Aorta (tissue), 5 donors: Measurements from ENCODE around the gene CDH3. TPM values are rescaled to one million over a fixed set of nuclear protein-coding genes. Genes with fewer than 3 reads are reported as not detected.

Experiments used
- ATAC-seq: fragments of 200-7000 bp; cut with Tn5 transposase; one replicate; pipeline ENCODE4 v1.9.1; 2022; ENCODE audit warnings: moderate library complexity; ENCODE audit not compliant: low FRiP score
- DNase-seq, 2 donors: peaks; one replicate each; pipeline ENCODE4 v3.0.0-alpha.2; 2020
- H3K27ac ChIP-seq, 2 donors: one replicate each; pipeline ENCODE4 v1.5.1; 2013; ENCODE audit warnings: low read length in 2 of 2, mild to moderate bottlenecking in 2 of 2, moderate library complexity in 2 of 2, control low read depth in 1 of 2, inconsistent platforms in 1 of 2, low read depth in 1 of 2
- H3K27me3 ChIP-seq, 2 donors: one replicate each; pipeline ENCODE4 v1.6.1; 2013; ENCODE audit warnings: control low read depth in 1 of 2, low read length in 1 of 2, mild to moderate bottlenecking in 1 of 2, moderate library complexity in 1 of 2; ENCODE audit not compliant: insufficient read depth in 2 of 2, control insufficient read depth in 1 of 2
- H3K36me3 ChIP-seq, 2 donors: one replicate each; pipeline ENCODE4 v1.6.1; 2013; ENCODE audit warnings: control low read depth in 1 of 2, low read length in 1 of 2, mild to moderate bottlenecking in 1 of 2; ENCODE audit not compliant: insufficient read depth in 2 of 2, control insufficient read depth in 1 of 2
- H3K4me1 ChIP-seq, 2 donors: one replicate each; pipeline ENCODE4 v1.6.1; 2013; ENCODE audit warnings: low read length in 2 of 2, control low read depth in 1 of 2, mild to moderate bottlenecking in 1 of 2, moderate library complexity in 1 of 2; ENCODE audit not compliant: insufficient read depth in 2 of 2, control insufficient read depth in 1 of 2
- H3K4me3 ChIP-seq, 2 donors: one replicate each; pipeline ENCODE4 v1.5.1; 2013; ENCODE audit warnings: low read length in 2 of 2, control low read depth in 1 of 2, mild to moderate bottlenecking in 1 of 2
- H3K9me3 ChIP-seq: one replicate; pipeline ENCODE4 v1.6.1; 2013; ENCODE audit warnings: mild to moderate bottlenecking, low read length; ENCODE audit not compliant: control insufficient read depth
- WGBS, 2 donors: extraction: QIAGEN DNeasy Blood & Tissue Kit; methylation state at CpG; one replicate each; pipeline ENCODE4 v1.1.7; 2013; 5-methylcytosine and 5-hydroxymethylcytosine counted together
- intact Hi-C, 2 donors: fragments of 100-400 bp; cut with DNase I; formaldehyde crosslinking; loops; one replicate each; pipeline versions ENCODE4 v1.14.2 to v1.15.0; 2022
- long read RNA-seq, 2 donors: library from polyadenylated mRNA; unstranded; transcript quantifications; one replicate each; pipeline ENCODE4 v2.0.0, GENCODE V29; 2020 to 2021
- polyA plus RNA-seq, 2 donors: library from polyadenylated mRNA; stranded (reverse); fragments of 200-250 nt; gene quantifications; one replicate each; pipeline ENCODE4 v1.2.3, GENCODE V29; 2013
- total RNA-seq, 2 donors: library from RNA; stranded (reverse); fragmentation: NEBNext Ultra II Directional; extraction: Animal tissue kit (Norgen Biotek cat#: 25700); gene quantifications; one replicate each; pipeline ENCODE4 v1.2.1, GENCODE V29; 2021
- donor health status: healthy with polysubstance abuse.
- donor health status: Bipolar disorder and iron deficiency.
- donor health status: DM: no; HTN: no; CAD: no.
- donor health status: DM: no; HTN: no; CAD: no.
- donor health status: DM: yes; HTN: yes; CAD: no.

CDH3 gene
- under 1 TPM; 0.81 to 0.97 TPM for total RNA-seq
- under 1 TPM in 1 of 2 donors, not detected in 1; 0.25 TPM for polyA plus RNA-seq
- long read RNA-seq, donor 1, full-length matches to known transcripts: 1 of 3 reads
- long read RNA-seq, donor 1, partial matches to known transcripts: 2 of 3 reads
- long read RNA-seq, donor 1, other reads (novel, unspliced or antisense): 0 of 3 reads
- long read RNA-seq, donor 2: 0 reads

DNA sequence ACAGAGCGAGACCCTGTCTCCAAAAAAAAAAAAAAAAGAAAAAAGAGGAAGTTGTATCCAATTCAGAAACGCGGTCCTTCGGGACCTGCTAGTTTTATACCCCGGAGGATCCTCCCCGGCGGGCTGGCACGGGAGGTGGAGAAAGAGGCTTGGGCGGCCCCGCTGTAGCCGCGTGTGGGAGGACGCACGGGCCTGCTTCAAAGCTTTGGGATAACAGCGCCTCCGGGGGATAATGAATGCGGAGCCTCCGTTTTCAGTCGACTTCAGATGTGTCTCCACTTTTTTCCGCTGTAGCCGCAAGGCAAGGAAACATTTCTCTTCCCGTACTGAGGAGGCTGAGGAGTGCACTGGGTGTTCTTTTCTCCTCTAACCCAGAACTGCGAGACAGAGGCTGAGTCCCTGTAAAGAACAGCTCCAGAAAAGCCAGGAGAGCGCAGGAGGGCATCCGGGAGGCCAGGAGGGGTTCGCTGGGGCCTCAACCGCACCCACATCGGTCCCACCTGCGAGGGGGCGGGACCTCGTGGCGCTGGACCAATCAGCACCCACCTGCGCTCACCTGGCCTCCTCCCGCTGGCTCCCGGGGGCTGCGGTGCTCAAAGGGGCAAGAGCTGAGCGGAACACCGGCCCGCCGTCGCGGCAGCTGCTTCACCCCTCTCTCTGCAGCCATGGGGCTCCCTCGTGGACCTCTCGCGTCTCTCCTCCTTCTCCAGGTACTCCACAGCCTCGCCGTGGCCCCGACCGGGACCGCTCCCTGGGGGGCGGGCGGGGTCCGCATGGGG is at the start of gene CDH3:
Gene CDH3, plus strand, starts transcription at position 596 of the 779 bp plus-strand sequence. Its CDS starts 70 bp downstream, at position 666.
- DNase-seq: no peak
- intact Hi-C loops: no loop called here
- peaks cover 0 to 3% of the 10 kb centered on the region in 2 donors for H3K27me3 ChIP-seq
- no peak within 1 kb of the TSS for H3K27ac ChIP-seq
- no peaks in the 10 kb centered on the region for H3K4me1 ChIP-seq
- WGBS, 2 donors: 0 to 1% methylated on average over 50 to 53 of the region's 53 CpGs
- H3K9me3 ChIP-seq: no peaks in the 10 kb centered on the region
- H3K36me3 ChIP-seq: no peaks in the 10 kb centered on the region
- H3K4me3 ChIP-seq: no peak within 1 kb of the TSS
- no peak for ATAC-seq

DNA sequence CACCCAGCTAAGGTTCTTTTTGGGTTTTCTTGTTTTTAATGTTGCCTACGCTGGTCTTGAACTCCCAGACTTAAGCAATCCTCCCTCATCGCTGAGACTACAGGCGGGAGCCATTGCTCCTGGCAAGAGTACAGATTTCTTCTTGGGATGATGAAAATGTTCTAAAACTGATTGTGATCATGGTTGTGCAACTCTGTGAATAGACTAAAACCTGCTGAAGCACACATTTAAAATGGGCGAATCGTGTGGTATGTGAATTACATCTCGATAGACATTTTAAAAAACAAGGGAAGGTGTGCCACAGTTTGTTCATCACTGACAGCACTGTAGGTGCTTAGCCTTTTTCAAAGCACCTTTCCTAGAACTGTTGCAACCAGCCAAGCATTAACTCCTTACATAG is 48.8 kb upstream of the CDH3 start:
- no peaks in the 10 kb centered on the region for H3K36me3 ChIP-seq
- DNase-seq (no peak), ATAC-seq (no peak)
- no peak overlapping the region for H3K27ac ChIP-seq
- no peaks in the 10 kb centered on the region for H3K4me1 ChIP-seq
- 84 to 90% methylated on average over 6 of the region's 6 CpGs for WGBS, 2 donors
- intact Hi-C loops: no loop called here
- no peak overlapping the region for H3K4me3 ChIP-seq
- no peaks in the 10 kb centered on the region for H3K9me3 ChIP-seq
- H3K27me3 ChIP-seq: no peaks in the 10 kb centered on the region

DNA sequence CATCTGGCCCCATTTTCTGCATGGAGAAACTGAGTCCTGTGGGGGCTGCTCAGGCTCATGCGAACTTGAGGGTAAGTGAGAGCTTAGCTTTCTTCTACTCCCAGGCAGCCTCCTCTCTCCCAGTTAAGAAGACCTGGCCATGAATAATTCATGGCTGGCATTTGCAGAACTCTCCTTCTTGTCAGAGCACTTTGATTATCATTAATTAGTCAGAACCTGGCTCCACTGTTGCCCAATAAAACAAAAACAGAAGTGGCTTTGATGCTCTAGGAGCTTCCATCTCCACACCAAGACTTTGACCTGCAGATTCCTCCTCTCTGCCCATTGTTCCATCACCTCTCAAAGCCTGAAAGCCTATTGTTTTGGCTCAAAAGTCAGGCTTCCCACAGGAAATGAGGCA is 45.5 kb upstream of the CDH3 start:
- no peaks in the 10 kb centered on the region for H3K36me3 ChIP-seq
- WGBS, 2 donors: 95 to 97% methylated on average over 1 of the region's 1 CpG
- H3K27me3 ChIP-seq: no peaks in the 10 kb centered on the region
- intact Hi-C loops: no loop called here
- H3K9me3 ChIP-seq: no peaks in the 10 kb centered on the region
- H3K27ac ChIP-seq: no peak overlapping the region
- no peak for ATAC-seq
- H3K4me1 ChIP-seq: no peaks in the 10 kb centered on the region
- H3K4me3 ChIP-seq: no peak overlapping the region
- DNase-seq: no peak

DNA sequence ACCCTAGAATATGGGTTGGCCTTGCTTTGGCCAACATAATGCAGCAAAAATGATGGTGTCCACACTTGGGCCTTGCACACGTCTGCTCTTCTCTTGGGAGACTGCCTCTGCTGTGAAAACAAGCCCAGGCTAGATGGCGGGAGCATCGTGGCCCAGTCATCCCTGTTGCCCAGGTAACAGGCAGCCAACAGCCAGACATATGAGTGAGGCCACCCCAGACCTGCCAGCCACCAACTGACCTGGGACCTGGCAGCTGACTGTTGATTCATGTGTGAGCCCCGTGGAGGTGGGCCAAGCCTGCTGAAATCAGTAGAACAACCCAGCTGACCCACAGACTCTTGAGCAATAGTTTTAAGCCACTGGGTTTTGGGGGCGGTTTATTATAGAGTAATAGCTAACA is 39.4 kb upstream of the CDH3 start:
- H3K36me3 ChIP-seq: no peaks in the 10 kb centered on the region
- no peaks in the 10 kb centered on the region for H3K4me1 ChIP-seq
- H3K9me3 ChIP-seq: no peaks in the 10 kb centered on the region
- H3K27me3 ChIP-seq: no peaks in the 10 kb centered on the region
- intact Hi-C loops: no loop called here
- H3K27ac ChIP-seq: no peak overlapping the region
- no peak overlapping the region for H3K4me3 ChIP-seq
- DNase-seq (no peak), ATAC-seq (no peak)
- WGBS, 2 donors: 49 to 58% methylated on average over 5 of the region's 5 CpGs

DNA sequence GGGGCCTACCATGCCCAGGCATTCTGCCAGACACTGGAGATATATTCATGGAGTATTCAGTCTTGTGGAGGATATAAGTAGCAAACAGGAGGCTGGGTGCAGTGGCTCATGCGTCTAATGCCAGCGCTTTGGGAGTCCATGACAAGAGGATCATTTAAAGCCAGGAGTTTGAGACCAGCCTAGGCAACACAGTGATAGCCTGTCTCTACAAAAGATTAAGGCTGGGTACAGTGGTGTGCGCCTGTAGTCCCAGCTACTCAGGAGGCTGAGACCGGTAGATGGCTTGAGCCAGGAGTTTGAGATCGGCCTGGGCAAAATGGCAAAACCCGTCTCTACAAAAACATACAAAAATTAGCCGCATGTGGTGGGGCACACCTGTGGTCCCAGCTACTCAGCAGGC is 37.7 kb upstream of the CDH3 start:
- Histone ChIP-seq H3K27ac (no peak overlapping the region), H3K9me3 (no peaks in the 10 kb centered on the region), H3K27me3 (no peaks in the 10 kb centered on the region), H3K36me3 (no peaks in the 10 kb centered on the region), H3K4me3 (no peak overlapping the region), H3K4me1 (no peaks in the 10 kb centered on the region)
- ATAC-seq: no peak
- WGBS, 2 donors: 86 to 95% methylated on average over 7 of the region's 7 CpGs
- intact Hi-C loops: no loop called here
- no peak for DNase-seq

DNA sequence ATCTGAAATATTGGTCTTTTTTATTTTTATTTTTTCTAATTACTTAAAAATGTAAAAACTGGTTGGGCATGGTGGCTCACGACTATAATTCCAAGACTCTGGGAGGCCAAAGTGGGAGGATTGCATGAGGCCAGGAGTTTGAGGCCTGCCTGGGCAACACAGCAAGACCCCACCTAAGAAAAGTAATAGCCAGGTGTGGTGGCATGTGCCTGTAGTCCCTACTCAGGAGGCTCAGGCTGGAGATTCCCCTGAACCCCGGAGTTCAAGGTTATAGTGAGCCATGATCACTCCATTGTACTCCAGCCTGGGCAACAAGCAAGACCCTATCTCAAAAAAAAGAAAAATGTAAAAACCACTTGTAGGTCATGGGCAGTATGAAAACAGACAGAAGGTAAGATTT is 36.8 kb upstream of the CDH3 start:
- 84 to 90% methylated on average over 2 of the region's 2 CpGs for WGBS, 2 donors
- no peaks in the 10 kb centered on the region for H3K27me3 ChIP-seq
- ATAC-seq (no peak), DNase-seq (no peak)
- H3K36me3 ChIP-seq: no peaks in the 10 kb centered on the region
- intact Hi-C loops: no loop called here
- no peak overlapping the region for H3K27ac ChIP-seq
- H3K4me1 ChIP-seq: no peaks in the 10 kb centered on the region
- no peak overlapping the region for H3K4me3 ChIP-seq
- H3K9me3 ChIP-seq: no peaks in the 10 kb centered on the region

DNA sequence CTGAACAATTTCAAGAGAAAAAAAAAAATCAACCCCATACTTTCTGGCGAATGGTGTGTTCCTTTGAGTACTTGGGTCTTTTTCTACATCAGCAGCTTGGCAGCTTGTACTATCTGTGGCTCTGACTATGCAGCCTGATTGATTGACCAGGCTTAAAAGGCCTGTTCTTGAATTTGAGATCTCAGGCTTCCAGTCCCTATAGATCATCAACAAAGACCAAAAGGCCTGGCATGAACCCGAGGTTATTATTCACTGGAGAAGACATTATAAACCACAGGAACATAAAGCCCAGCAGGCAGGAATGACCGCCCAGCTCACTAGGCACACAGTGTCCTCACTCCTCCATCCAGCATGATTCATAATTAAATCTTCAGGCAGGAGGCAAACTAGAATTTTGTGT is 32.1 kb upstream of the CDH3 start:
- no peak for ATAC-seq
- intact Hi-C loops: no loop called here
- Histone ChIP-seq H3K4me1 (no peaks in the 10 kb centered on the region), H3K9me3 (peaks cover 7% of the 10 kb centered on the region), H3K36me3 (no peaks in the 10 kb centered on the region), H3K27me3 (no peaks in the 10 kb centered on the region), H3K27ac (no peak overlapping the region), H3K4me3 (no peak overlapping the region)
- DNase-seq: no peak
- 86% methylated on average over 3 of the region's 3 CpGs for WGBS, 2 donors

DNA sequence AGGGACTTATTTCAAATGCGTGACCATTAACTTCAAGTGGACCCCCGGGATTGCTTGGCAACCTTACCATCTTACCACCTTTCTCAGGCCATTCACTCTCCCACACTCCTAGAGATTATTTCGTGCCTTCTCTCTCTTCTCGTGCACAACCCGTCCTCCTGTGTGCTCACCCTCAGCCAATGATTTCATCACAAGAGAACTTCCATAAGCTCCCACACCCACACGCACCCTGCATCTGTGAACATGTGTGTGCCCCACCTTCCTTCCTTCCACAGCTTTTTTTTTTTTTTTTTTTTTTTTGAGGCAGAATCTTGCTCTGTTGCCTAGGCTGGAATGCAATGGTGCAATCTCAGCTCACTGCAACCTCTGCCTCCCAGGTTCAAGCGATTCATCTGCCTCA is 27.4 kb upstream of the CDH3 start:
- DNase-seq (no peak), ATAC-seq (no peak)
- H3K9me3 ChIP-seq: peaks cover 9% of the 10 kb centered on the region
- H3K4me3 ChIP-seq: no peak overlapping the region
- H3K36me3 ChIP-seq: no peaks in the 10 kb centered on the region
- no peaks in the 10 kb centered on the region for H3K4me1 ChIP-seq
- intact Hi-C loops: no loop called here
- WGBS, 2 donors: 79 to 86% methylated on average over 7 of the region's 7 CpGs
- no peaks in the 10 kb centered on the region for H3K27me3 ChIP-seq
- no peak overlapping the region for H3K27ac ChIP-seq

DNA sequence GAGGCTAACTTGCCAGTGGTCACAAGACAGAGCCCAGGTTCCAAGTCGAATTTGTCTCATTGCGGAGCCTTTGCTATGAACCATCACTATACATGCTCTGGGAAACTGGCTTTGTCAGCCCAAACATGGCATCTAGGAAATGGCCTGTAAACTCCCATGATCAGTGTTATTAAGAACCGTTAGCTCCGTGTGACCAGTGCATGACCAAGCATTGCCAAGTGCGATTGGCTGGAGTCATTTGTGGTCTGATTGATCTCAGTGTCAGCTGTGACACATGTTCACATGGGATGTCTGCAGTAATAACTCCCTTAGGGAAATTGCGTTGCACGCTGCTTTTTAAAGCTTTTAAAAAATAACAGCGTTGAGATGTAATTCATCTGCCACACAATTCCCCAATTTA is 18.6 kb upstream of the CDH3 start:
- H3K4me3 ChIP-seq: no peak overlapping the region
- ATAC-seq (no peak), DNase-seq (no peak)
- H3K9me3 ChIP-seq: peaks cover 4% of the 10 kb centered on the region
- H3K36me3 ChIP-seq: no peaks in the 10 kb centered on the region
- H3K27ac ChIP-seq: no peak overlapping the region
- H3K4me1 ChIP-seq: no peaks in the 10 kb centered on the region
- intact Hi-C loops: no loop called here
- 62 to 66% methylated on average over 8 of the region's 8 CpGs for WGBS, 2 donors
- H3K27me3 ChIP-seq: no peaks in the 10 kb centered on the region
